ENCODE results near the gene DHRS1. TPM values are rescaled to one million over a fixed set of nuclear protein-coding genes. Genes with fewer than 3 reads are reported as not detected.
A peak's percentile ranks its signal among the peaks of the same experiment; 100 is the strongest.

Gene DHRS1
- polyA plus RNA-seq, 1 donor: 48.9 TPM

DNA sequence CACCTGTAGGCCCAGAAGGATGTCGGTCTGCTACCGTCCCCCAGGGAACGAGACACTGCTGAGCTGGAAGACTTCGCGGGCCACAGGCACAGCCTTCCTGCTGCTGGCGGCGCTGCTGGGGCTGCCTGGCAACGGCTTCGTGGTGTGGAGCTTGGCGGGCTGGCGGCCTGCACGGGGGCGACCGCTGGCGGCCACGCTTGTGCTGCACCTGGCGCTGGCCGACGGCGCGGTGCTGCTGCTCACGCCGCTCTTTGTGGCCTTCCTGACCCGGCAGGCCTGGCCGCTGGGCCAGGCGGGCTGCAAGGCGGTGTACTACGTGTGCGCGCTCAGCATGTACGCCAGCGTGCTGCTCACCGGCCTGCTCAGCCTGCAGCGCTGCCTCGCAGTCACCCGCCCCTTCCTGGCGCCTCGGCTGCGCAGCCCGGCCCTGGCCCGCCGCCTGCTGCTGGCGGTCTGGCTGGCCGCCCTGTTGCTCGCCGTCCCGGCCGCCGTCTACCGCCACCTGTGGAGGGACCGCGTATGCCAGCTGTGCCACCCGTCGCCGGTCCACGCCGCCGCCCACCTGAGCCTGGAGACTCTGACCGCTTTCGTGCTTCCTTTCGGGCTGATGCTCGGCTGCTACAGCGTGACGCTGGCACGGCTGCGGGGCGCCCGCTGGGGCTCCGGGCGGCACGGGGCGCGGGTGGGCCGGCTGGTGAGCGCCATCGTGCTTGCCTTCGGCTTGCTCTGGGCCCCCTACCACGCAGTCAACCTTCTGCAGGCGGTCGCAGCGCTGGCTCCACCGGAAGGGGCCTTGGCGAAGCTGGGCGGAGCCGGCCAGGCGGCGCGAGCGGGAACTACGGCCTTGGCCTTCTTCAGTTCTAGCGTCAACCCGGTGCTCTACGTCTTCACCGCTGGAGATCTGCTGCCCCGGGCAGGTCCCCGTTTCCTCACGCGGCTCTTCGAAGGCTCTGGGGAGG lies 11.3 kb upstream of the DHRS1 start, which contains the start of gene LTB4R:
Gene LTB4R (plus strand): TSS at position 857 of the 959 bp plus-strand sequence. CDS start 4,150 bp downstream, outside the sequence.
- DNase-seq: peak; percentile 60

- no peak for DNase-seq
Measured at GRCh38 chr14:24310265-24310645, 10.7 kb upstream of the DHRS1 start.

DNA sequence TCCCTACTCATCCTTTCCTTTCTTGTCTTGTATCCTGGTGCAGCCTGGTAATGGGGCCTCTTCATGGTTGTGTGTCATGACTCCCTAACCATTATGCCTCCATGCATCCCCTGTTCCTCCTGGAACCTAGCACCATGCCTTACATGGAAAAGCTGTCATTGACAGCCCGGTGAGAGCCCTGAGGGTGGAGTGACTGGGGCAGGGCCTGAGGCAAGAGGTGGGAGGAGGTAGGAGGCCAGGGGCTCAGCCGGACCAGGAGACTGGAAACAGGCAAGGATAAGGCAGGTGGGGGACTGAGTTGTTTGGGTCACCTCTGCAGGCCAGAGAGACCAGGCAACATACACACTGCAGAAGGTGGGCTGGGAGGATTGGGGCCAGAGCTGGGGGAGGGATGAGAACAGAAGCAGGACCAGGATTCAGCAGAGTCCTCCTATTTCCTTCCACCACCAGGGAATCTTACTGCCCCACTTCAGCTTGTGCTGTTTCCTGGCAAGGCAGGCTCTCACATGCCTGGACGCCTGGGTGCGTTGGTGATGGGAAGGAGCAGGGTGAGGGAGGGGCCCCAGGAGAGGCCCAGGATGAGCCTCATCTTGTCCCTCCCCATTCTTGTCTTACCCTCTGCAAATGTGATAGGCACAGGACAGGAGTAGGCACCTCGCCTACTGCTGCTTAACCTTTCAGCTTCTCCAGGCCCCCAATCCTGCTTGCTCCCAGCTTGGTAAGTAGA lies 10.1 kb upstream of the DHRS1 start, which contains the start of gene LTB4R2:
Gene LTB4R2 (plus strand): TSS at position 603 of the 727 bp plus-strand sequence. CDS start 525 bp downstream, outside the sequence.
- no peak for DNase-seq

DNA sequence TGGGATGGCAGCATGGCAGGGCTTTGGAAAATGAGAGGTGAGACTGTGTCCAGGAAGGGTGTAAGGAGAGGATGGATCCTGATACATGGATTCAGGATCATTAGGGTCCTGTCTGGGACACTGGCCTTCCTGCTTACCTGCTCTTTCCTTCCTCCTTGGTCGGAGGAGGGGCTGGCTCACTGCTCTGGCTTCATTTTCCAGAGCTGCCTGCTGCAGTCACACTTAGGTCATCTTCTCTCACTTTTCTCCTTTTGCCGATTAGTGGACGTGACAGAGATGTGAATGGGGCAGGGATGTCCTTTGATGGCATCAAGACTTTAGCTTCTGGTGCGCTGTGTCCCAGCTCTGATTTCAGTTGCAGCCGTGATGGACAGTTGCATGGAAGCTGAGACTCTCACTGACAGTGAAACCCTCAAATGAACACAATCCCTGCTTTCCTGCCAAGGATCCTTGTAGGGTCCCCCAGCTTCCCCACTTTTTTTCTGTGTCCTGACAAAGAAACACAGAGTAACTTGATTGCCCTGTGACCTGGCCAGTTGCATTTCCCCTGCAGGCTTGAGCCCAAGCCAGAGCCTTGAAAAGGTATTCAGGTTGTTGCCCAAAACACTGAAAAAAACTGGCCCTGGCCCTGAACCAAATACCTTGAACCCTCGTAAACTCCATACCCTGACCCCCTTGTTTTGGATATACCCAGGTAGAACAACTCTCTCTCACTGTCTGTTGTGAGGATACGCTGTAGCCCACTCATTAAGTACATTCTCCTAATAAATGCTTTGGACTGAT lies 9.0 kb upstream of the DHRS1 start:
- DNase-seq: no peak

DNA sequence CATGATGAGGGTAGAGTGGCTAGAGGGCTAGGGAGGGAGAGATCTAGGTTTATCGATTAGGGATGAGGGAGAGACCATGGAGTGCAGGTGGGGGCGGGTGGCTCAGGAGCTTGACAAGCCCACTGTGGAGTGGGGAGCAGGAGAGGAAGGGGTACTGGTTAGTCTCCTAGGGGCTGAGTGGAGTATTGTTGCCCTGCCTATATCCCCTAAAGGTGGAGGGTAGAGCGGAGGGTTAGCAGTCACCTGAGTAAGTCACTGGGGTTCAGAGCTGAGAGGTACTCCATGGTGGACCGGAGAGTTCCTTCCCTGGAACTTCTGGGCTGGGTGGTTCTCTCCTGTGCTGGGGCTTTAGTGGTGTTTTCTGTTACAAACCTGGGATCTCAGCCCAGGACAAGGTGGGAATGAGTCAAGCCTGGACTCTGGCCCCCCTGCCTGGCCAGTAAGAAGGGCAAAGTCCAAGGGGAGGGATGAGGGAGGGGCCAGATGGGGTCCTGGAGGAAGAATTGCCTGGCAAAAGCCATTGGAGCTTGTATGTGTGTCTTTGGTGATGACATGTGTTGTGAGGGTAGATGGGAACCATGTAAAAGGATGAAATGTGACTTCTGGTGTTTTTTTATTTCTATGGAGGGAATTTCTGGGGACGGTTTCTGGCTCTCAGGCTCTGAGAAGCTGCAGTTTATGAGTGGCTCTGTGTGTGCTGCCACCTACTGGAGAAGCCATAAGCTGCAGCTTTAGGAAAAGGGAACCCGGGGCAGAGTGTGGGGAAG lies 8.2 kb upstream of the DHRS1 start, which contains the start of gene CIDEB:
Gene CIDEB (minus strand): TSS at position 403 of the 767 bp plus-strand sequence. CDS start 119 bp downstream, at position 284.
- peak; percentile 50 for DNase-seq

GRCh38 chr14:24307156-24307574 lies 7.6 kb upstream of the DHRS1 start:
- DNase-seq: no peak

DNA sequence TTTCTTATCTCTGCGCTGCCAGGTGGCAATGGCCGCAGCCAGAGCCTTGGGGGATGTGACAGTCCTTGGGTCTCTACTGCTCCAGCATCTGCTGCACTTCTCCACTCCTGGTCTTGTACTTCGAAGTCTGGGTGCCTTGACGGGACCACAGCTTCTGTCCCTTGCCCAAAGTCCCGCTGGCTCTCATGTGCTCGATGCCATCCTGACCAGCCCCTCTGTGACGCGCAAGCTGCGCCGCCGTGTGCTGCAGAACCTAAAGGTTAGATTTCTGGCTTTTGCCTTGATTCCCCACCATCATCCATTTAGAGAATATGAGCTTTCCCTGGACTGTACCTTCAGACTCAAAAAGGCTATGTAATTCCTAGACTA lies 4.4 kb upstream of the DHRS1 start:
- DNase-seq: no peak

DNA sequence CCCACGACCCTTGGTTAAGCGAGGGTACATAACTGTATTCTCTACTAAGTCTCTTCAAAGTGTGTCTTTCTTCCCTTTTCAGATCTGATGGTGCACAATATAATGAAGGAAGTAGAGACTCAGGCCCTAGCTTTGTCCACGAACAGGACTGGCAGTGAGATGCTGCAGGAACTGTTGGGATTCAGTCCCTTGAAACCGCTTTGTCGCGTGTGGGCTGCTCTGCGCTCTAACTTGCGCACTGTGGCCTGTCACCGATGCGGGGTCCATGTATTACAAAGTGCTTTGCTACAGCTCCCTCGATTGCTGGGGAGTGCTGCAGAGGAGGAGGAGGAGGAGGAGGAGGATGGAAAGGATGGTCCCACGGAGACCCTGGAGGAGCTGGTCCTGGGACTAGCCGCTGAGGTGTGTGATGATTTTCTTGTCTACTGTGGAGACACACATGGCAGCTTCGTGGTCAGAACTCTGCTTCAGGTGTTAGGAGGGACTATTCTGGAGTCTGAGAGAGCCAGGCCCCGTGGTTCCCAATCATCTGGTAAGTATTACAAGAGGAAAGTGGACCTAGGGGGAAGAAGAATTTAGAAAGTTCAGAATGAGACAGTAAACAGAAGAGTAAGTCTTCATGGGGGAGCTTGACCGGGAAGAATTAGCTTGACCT lies 873 bp upstream of the DHRS1 start:
- no peak for DNase-seq

GRCh38 chr14:24298892-24299254 lies 707 bp downstream of the DHRS1 start:
- no peak for DNase-seq

DNA sequence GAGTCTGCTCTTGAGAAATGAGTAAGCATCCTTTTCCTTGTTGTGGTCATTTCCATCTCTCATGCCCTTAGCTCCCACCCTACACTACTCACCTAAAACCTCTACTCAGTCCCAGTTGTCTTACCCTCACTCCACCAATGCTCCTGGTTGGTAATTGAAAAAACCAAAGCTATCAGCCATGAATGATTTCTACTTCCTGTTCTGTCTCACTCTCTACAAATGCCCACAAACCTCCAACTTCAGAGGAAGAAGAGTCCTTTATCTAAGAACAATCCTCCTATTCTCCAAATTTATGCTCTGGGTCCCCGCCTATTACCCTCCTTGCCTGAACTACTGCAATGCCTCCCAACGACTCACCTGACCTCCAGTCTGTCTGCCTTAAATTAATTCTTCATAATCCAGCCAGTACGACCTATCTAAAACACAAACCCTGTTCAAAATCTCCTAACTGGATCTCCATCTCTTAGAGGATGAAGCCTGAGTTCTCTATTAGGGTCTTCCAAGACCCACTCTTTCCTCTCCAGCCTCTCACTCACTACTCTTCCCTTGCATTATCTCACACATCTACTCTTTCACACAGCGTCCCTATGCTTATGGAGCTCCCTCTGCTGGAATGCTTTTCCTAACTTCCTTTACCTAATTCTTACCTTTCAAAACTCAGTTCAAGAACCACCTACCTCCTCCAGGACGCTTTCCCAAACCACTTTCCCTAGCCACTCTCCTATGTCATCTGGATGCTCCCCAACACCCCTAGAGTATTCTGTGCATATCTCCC lies 2.2 kb downstream of the DHRS1 start:
- no peak for DNase-seq

DNA sequence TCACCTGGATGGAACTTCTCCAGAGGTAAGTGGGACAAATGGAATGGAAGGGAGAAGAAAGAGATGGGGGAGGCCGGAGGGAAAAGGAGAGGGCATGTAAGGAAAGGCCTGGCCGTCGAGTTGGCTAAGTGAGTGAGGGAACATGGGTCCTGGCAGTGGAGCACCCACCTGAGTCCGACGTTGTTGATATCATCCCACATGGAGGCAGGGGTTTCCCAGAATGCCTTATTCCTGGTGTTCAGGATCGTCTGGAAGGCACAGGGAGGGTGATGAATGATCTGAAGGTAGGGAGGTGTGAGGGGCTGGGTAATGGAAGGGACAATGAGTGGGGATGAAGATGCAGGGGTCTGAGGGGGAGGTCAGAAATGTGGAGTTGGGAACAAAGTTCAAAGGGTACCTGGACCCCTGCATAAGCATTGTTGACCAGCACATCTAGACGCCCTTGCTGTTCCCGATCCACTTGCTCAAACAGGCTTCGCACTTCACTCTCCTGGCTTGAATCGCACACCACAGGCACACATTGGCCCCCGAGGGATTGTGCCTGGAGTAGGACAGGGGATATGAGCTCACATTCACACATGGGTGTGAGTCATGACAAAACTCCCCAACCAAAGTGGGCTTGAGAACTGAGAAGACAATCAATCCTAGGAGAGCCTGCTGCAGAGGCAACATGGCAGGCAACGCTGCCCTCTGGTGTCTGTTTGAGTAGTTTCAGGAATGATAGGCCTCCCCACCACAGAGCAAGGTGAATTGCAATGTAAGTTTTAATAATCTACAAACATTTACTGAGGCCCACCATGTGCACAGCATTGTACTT lies 3.0 kb downstream of the DHRS1 start:
- DNase-seq: peak; percentile 55

GRCh38 chr14:24293525-24293924 lies 6.1 kb downstream of the DHRS1 start:
- no peak for DNase-seq

DNA sequence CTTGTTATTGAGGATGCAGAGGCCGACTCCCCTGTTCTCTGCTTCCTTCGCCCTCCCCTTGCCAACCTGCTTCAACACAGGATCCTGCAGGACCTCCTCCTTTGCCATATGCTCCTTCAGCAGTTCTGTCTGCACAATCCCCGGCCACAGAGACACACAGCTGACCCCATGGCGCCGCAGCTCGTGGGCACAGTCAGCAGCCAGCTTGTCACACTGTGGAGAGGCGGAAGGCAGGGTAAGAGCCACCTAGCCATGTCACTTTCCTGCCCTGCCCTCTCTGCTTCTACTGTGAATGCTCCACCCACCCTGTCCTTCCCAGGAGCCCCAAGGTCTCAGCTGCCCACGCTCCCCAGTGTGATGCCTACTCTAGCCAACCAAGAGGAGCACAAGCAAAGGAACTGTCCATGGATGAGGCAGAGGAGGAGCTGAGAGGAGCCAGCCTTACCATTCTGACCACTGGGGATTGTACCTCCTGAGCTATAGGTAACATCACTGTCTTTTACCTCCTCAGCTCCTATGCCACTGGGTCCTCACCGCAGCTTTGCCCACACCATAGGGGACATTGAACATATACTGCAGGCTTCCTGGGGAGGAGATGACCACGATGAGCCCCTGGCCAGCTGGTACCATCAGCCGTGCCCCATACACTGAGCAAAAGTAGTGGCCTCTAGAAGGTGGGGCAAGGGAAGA lies 7.3 kb downstream of the DHRS1 start:
- DNase-seq: no peak

- DNase-seq: no peak
Measured at GRCh38 chr14:24291446-24292117, 8.0 kb downstream of the DHRS1 start.

DNA sequence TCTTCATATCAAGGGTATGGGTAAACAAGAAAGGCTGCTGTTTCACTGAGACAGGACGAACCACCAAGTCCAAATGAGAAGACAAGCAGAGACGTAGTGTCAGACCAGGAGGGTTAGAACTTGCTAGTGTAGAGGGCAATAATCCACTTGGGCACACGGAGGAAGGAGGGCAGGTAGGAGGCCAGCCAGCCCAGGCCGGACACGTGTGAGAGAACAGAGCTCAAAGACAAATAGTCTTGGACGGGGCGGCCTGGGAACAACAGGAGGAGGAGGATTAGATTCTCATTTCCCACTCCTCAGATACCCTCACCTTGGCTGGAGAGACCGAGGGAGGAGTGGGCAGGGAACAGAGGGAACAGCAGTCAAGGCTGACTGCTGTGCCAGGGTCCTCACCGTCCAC lies 8.8 kb downstream of the DHRS1 start:
- no peak for DNase-seq

DNA sequence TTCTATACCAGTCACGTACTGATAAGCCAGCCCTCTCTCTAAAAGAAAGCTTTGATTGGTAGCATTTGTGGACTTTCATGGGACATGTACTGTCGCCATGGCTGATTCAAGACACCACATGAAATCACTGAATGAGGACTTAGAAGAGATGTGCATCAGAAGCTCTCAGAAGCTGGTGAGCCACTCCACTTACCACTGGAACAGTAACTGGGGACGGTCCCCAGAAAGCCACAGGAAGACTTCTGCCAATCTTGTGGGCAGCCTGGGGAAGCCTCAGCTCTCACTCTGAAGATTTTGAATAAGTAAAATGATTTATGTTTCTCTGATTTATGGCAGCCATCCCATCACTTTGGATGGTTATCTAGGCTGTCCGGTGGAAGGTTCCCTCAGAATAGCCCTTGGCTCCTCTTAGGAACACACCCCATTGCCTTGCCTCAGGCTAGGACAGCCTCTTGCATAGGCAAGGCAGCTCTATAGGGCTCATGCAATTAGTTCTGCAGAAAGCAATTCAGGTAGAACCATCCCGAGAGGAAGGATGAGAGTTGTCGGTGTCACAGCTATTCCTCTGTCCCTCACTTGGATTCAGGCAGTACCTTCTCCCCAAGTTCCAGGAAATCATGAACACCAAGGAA lies 9.8 kb downstream of the DHRS1 start:
- no peak for DNase-seq

DNA sequence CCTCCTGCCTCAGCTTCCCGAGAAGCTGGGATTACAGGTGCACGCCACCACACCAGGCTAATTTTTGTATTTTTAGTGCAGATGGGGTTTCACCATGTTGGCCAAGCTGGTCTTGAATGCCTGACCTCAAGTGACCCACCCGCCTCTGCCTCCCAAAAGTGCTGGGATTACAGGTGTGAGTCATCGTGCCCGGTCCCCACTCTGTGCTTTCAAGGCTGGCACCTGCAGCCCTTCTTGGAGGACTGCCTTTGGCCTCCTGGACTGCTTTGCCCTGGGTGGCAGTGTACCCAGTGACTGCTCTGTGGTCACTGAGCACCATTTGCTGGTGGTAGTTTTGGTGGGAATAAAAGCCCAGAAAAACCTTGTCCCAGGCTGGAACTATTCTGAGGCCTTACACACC lies 12.6 kb downstream of the DHRS1 start:
- DNase-seq: no peak
